GM18498 (cell line): ENCODE results near the gene CACNA1I.

Experiments
- ATAC-seq: cut with Tn5 transposase; IDR thresholded peaks from one replicate; pipeline ENCODE4 v1.9.1; 2021; ENCODE audit warnings: mild to moderate bottlenecking, moderate library complexity; ENCODE audit not compliant: unreplicated experiment

CACNA1I gene

DNA sequence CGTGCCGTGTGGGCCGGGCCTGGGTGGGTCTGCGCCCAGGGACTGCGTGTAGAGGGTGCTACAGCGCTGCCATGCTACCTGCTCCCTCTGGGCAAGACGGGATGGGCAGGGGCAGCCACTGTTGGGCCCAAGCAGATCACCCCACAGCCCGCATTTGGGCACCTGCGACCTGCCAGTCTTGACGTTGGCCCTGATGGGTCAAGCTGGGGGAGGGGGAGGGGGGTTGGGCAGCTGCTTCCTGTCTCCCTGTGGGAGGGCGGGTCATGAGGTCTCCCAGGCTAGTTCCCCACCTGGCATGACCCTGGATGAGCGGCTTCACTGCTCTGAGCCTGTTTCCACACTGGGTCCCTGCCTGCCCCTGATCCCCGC is 35.2 kb upstream of the CACNA1I start:
- no peak for ATAC-seq

DNA sequence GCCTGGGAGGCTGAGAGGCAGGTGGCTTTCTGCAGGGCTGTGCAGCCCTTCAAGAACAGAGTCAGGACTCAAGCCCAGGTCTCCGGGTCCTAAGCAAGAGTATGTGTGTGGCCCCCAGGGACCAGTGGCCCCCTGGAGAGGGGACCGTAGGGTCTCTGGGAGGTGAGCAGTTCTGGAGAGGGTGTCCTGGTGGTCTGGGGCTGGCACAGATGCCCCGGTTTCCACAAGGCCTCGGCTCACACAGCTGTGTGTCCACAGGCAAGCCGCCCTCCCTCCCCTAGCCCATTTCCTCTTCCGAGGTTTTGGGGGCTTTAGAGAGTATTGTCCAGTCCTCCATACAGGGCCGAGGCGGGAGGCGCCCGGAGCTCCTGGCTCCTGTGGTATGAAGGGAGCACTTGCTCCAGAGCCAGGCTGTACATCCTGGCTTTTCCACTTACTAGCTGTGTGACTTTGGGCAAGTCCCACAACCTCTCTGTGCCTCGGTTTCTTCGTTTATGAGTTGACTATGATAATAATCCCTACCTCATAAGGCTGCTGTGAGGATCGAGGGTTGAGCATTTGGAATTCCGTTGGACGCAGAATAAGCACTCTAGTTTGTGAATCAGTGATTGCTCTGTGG is 34.6 kb upstream of the CACNA1I start:
- no peak for ATAC-seq

DNA sequence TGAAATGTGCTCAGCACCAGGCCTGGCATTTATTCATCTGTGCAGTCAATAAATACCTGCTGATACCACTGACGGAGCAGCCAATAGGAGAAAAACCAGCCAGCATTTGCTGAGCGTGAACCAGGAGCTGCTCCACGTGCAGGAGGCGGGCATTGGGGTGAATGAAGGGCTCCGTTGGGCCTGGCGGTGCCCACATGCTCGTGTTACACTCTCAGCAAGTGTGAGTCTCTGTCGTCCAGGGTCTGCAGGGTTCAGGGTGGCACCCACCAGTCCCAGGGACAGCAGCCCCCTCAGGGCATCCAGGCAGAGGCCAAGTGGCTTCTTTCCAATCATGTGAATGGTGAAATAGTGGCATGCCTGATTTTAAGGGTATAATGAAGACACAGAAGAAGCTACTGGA is 33.8 kb upstream of the CACNA1I start:
- ATAC-seq, result no peak

DNA sequence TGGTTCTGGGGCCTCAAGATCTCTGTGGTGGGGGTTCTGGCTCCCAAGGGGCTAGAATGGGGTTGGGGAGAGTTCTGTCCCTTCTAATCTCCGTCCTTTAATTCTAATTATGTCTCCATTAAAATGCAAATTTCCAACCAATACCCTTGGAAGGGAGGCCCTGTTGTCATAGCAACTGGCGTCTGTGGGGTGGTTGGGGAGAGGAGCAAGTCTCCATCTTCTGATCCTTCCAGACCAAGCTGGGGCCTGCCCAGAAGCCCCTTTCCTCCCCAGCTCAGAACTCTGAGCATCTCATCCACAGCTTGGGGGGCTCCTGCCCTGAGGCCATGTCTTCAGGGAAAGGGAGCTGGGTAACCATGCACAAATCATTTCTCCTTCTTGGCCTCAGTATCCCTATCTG is 32.6 kb upstream of the CACNA1I start:
- no peak for ATAC-seq

DNA sequence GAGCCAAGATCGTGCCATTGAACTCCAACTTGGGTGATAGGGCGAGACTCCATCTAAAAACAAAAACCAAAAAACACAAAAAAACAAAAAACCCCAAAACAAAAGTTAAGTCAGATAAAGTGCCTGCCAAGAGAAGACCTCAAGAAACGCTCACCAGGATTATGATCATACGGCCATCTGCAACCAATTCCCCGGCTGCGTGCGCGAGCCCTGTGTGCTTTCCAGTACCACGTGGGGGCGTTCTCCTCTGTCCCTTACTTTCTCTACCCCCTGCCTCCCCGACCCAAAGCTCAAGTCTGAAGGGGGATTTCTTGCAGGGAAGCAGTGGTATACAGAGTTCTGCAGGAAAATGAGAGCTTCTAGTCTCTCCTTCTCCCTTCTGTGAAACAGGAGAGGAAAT is 27.5 kb upstream of the CACNA1I start:
- ATAC-seq, result no peak

DNA sequence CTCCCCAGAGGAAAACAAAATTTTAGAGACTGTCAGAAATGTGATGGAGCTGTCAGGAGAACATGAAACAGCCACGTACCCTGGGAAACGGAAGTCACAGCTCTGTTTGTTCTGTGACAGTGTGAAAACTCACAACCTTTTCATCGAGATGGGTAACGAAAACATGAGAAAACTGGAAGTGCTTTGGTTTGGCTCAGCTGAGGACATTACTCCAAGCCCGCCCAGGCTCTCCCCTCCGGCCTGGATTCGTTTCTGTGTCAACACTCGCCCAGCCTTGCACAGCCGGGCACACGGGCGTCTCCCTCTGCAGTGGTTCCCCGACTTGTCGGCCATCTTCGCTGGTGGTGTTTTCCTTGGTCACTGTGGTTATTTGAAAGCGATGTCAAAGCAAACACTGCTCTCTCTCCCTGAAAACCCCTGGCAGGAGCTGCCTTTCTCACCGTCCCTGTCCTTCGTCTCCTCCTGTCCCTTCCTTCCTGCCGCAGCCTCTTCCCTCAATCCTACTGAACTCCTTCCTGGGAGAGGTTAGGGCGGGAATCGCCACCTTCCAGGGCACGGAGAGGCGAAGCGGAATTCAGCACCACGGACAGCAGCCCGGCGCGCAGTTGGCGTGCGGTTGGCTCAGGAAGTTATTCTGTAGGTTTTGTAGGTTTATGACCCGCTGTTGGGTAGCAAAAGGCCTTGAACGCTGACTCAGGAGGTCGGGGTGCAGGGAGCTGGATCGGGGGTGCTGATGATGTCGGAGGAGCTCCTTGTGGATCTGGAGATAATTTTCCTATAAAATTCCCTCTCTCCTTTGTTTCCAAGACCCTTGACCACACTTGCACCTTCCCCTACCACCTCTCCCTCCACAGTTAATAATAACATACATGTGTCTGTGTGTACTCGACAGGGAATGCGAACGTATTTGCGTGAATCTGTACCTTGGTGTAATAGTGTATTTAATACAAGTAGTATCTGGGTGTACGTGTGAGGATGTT is 24.9 kb upstream of the CACNA1I start:
- no peak for ATAC-seq

DNA sequence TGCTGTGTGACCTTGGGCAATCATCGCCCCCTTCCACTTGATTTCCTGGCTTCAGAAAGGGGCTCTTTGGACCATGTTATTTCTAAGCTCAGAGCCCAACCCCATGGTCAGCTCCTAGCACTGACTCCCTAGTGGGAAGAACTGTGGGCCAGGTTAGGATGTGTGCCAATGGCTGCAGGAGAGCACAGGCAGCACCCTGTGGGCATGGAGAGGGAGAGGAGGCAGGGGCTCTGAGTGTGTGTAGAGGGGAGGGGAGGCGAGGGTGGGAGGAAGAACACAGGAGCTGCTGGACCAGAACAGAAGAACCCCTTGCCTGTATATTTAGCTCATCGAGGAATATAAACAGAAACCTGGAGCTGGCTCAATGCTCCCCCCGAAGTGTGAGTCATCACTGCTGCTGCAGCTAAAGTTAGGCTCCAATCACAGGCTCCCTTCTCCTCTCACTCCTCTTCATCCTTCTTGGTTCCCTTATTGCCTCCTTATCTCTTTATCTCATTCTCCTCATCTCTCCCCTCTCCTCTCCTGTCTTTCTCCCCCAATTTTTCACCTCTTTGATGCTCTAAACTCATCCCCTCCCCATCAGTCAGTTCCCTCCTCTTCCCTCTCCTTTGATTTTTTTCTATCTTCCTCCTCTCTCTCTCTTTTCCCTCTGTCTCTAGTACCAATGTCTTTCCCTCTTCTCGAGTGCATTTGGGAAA is 23.5 kb upstream of the CACNA1I start:
- ATAC-seq, result no peak

DNA sequence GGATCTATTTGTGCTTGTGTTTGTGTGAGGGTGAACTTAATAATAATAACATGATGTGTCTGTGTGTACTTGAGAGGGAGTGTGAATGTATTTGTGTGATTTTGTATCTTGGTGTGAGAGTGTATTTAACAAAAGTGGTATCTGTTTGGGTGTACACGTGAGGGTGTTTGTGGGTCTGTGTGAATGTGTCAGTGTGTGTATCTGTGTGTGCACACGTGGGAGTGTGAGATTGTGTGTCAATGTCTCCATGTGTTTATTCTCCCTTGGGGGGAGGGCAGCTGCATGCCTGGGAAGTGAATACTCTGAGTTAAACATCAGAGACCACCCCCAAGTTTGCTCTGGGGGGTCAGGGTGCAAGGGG is 23.0 kb upstream of the CACNA1I start:
- ATAC-seq, result no peak

DNA sequence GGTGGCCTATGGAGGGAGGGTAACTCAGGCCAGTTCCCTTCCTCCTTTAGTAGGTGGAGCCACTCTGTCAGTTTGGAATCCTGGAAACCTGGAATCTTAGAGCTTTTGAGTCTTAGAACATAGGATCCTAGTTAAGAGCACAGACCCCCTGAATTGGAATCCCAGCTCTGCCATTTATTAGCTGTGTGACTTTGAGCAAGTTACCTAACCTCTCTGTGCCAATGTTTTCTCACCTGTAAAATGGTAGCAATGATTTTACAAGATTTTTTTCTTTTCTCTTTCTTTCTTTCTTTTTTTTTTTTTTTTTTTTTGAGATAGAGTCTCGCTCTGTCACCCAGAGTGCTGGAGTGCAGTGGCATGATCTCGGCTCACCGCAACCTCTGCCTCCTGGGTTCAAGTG is 17.1 kb upstream of the CACNA1I start:
- no peak for ATAC-seq

DNA sequence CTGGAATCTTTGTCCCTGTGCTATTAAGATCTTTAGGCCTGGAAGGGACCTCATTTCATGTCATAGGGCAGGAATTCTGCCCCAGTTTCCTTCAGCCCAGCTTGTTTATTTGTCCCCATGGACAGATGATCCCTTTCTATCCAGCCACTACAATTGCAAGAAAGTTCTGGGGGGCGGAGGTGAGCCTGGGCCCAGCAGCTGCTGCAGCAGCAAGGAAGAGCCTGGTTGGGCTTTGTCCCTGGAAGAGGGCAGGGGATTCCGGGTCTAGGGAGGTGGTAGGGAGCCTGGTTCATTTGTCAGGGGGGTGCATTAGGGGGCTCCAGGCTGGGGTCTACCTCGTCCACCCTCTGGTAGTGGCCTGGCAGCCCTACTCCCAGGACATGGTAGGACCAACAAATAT is 16.4 kb upstream of the CACNA1I start:
- no peak for ATAC-seq

DNA sequence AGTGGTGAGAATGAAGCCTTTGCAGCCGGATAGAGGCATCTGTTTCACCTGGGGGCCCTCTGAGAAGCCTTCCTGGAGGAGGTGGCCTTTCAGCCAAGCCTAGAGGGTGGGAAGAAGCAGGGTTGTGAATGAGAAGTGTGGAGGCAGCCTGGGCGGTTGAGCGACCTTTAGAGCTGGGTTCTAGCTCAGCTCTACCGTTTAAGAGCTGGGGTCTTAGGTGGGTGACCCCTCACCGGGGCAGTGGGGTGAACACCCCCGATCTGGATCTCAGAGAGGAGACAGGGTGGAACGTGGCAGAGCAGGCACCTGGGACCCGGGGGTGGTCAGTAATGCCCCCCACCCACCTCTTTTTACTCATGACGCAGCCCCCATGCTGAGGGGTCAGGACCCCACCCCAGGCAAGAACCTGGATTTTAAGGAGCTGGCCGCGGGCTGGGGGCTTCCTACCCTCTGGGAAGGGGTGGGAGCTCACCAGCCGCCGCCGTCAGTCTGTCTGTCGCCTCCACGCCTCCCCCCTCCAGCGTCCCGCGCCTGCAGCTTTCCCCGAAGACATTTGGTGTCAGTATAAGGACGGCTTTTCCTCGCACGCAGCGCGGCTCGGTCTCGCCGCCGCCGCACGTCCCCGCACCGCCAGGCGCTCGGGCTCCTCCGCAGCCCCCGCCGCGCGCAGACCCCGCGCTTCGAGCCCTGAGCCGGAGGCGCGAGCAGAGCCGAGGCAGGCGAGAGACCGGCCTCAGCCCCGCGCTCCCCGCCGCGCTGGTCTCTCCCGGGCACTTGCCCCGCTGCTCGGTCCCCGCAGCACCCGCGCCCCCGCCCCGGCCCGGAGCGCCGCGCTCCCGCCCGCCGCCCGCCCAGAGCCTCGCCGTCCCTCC is 13.3 kb upstream of the CACNA1I start:
- no peak for ATAC-seq

DNA sequence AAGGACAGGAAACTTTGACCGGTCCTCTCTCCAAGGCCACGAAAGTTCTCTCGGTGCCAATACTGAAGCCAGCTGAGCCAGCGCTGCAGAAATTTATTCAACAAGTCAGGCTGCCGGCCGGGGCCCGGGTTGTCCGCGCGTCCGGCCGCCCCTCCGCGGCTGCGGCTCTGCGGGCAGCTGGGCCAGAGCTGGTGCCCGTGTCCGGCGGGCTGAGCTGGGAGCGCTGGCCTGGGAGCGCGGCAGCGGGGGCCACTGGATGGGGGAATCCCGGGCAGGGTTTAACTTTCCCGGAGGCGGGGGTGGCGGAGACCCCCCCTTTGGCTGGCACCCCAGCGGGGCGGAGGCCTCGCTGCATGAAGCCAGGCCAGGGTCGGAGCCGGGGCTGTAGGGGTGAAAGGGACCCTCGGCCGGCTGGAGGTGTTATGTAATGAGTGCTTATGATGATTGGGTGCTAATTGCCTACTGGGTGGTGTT is 12.3 kb upstream of the CACNA1I start:
- ATAC-seq, result no peak

DNA sequence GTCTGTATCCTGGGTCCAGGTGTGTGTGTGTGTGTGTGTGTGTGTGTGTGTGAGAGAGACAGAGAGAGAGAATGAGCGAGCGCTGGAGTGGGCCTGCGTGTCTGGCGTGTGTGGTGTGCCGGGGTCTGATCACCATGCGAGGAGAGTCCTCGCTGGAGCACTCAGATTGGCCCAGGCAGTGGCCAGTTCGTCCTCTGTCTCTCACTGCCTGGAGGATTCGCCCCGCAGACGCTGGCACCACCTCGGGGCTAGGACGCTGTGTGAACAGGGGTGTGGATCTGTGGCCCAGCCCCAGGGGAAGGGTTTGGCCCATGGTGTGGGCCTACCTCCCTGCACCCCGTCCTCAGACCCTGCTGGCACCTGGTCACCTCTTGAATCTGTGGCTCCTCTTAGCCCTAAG is 11.6 kb upstream of the CACNA1I start:
- no peak for ATAC-seq

DNA sequence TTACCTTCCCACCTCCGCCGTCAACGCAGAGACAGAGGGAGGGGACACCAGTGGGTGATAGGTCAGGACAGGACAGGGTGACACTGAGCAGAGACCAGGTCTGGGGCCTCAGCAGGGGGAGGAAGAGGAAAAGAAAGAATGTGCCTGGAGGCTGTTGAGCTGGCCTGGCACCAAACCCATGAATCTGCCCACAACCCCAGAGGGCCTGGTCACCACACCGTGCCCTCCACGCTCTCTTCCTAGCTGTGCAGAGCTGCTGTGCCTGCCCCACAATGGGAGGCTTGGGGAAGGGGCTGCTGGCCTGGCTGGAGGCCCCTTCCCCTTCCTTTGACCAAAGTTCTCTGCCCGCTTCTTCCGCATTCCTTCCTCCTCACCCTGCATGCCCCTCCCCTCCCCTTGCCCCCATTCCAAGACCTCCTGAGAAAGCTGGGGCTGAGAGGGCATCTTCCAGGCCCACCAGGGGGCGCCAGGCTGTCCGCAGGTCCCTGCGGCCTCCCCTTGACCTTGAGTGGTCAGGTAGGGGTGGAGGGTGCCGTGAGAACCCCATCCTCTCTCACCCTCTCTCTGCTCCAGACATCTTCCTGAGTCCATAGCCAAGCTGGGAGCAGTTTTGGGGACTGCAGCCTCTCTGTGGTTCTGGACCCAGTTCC is 11.0 kb upstream of the CACNA1I start:
- no peak for ATAC-seq

DNA sequence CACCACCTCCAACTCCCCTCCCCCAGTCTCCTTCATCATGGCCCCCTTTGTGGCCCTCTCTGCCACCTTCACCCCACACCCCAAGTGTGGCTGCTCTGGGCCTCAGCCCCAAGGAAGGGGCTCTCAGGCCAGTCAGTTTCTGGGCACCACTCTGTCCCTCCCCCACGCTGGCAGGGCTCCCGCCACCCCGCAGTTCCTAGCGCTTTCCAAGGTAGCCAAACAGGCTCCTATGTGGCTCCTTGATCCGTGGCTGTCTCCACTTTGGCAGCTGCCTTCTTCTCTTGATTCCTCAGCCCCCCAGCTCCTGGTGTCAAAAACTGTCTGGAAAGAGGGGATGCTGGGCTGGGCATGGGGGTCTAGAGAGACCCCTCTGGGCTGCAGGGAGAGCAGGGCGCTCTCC is 10.4 kb upstream of the CACNA1I start:
- ATAC-seq, result no peak

DNA sequence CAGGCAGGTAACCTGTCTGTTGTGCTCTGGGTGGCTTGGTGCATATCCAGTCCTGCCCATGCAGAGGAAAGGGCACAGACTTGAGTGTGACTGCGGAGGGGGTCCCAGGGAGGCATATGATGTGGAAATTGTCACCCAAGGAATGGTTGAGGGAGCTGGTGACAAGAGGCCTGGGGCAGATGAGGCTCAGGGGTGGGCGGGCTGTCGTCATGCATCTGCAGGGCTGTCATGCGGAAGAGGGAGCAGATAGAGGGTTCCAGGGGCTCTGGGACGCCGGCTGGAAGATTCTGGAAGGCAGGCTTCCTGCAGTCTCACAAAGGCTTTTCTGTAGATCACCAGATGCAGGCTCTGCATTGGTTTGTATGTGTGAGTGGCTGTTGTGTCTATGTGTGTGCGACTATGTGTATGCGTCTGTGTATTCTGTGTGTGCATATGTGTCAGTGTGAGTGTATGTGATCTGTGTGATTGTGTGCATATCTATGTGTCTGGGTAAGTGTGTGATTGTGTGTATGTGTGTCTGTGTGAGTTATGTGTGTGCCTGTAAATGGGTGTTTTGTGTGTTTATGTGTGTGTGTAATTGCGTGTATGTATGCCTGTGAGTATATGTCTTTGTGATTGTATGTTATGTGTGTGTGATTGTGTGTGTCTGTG is 7.6 kb upstream of the CACNA1I start:
- ATAC-seq, result no peak

DNA sequence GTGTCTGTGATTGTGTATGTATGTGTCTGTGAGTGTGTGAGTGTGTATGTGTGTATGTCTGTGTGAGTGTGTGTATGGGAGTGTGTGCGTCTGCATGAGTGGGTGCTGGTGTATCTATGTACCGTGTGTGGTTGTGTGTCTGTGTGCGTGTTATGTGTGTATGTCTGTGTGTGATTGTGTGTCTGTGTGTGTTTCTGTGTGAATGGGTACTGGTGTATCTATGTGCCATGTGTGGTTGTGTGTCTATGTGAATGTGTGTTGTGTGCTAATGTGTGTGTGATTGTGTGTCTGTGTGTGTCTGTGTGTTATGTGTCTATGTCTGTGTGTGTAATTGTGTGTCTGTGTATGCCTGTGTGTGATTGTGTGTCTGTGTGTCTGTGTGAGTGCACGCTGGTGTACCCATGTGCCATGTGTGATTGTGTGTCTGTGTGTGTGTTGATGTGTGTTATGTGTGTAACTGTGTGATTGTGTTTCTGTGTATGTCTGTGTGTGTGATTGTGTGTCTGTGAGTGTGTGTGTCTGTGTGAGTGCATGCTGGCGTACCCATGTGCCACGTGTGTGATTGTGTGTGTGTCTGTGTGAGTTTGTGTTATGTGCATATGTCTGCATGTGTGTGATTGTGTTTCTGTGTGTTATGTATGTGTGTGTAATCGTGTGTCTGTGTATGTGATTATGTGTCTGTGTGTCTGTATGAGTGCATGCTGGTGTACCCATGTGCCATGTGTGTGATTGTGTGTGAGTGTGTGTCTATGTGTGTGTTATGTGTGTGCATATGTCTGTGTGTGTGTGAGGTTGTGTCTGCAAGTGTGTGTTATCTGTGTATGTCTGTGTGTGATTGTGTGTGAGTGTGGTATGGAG is 6.8 kb upstream of the CACNA1I start:
- ATAC-seq, result no peak

DNA sequence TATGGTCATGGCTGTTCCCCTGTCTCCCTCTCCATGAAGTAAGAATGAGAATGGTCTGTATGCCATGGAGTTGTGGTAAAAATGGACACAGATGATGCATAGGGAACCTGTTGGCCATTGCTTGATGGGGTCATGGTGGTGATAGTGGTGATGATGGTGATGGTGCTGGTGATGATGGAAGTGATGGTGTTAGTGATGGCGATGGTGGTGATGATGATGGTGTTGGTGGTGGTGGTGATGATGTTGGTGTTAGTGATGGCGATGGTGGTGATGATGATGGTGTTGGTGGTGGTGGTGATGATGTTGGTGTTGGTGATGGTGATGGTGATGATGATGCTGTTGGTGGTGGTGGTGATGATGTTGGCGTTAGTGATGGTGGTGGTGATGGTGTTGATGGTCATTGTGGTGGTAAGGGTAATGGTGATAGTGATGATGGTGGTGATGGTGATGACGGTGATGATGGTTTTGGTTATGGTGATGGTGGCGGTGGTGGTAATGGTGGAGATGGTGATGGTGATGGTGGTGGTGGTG is 5.1 kb upstream of the CACNA1I start:
- no peak for ATAC-seq
